Stomach (tissue), 4 donors: Measurements from ENCODE around the gene MYH14.

Experiments used
- POLR2A ChIP-seq, 4 donors: fragments of 450-650 bp; IDR thresholded peaks; one replicate each; pipeline ENCODE4 v1.6.1; 2016; ENCODE audit warnings: antibody characterized with exemption in 4 of 4, control low read depth in 2 of 4, mild to moderate bottlenecking in 1 of 4, moderate library complexity in 1 of 4
- POLR2AphosphoS5 ChIP-seq, 3 donors: sonication (generic); formaldehyde crosslinking; IDR thresholded peaks; one replicate each; pipeline ENCODE4 v1.6.1; 2016; ENCODE audit warnings: antibody characterized with exemption in 3 of 3
- TF ChIP-seq, protein P1 (sequence below), 7 experiments: fragments of 450-650 bp in 4 of 7; fragments of 200-600 bp in 3 of 7; sonication (generic) in 3 of 7; IDR thresholded peaks; one replicate each; pipeline ENCODE4 v1.5.1; 2016 to 2019; ENCODE audit warnings: antibody characterized with exemption in 7 of 7, control low read depth in 2 of 7, mild to moderate bottlenecking in 1 of 7

DNA sequence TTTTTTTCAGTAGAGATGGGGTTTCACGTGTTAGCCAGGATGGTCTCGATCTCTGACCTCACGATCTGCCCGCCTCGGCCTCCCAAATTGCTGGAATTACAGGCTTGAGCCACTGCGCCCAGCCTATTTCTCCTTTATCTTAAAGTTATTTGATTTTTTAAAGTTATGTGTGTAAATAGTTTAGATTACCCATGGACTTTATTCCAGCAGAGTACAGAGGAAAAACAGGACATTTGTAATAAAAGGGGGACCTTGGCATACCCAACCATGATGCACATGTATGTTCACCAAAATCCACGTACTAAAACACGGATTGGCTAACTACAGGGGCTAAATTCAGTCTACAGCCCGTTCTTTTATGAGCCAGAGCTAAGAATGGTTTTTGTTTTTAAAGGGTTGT is 26.6 kb upstream of the MYH14 start:
- TF ChIP-seq, protein P1, sequence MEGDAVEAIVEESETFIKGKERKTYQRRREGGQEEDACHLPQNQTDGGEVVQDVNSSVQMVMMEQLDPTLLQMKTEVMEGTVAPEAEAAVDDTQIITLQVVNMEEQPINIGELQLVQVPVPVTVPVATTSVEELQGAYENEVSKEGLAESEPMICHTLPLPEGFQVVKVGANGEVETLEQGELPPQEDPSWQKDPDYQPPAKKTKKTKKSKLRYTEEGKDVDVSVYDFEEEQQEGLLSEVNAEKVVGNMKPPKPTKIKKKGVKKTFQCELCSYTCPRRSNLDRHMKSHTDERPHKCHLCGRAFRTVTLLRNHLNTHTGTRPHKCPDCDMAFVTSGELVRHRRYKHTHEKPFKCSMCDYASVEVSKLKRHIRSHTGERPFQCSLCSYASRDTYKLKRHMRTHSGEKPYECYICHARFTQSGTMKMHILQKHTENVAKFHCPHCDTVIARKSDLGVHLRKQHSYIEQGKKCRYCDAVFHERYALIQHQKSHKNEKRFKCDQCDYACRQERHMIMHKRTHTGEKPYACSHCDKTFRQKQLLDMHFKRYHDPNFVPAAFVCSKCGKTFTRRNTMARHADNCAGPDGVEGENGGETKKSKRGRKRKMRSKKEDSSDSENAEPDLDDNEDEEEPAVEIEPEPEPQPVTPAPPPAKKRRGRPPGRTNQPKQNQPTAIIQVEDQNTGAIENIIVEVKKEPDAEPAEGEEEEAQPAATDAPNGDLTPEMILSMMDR (IDR thresholded peaks at IDR 0.05): no peak
- TF ChIP-seq POLR2A (IDR thresholded peaks at IDR 0.05): no peak
- no peak for TF ChIP-seq POLR2AphosphoS5 (IDR thresholded peaks at IDR 0.05)
